HepG2 (cell line): ENCODE data around the gene CAMK2G. TPM values are rescaled to one million over a fixed set of nuclear protein-coding genes. Genes with fewer than 3 reads are reported as not detected.
A peak's percentile ranks its signal among the peaks of the same experiment; 100 is the strongest.

Experiments
- ADNP ChIP-seq: sonication (generic); formaldehyde crosslinking; IDR thresholded peaks from 2 replicates; pipeline ENCODE4 v1.4.0; 2020; ENCODE audit warnings: missing genetic modification reagents
- FOXK1 ChIP-seq: sonication (generic); formaldehyde crosslinking; IDR thresholded peaks from 2 replicates; pipeline ENCODE4 v1.4.0; 2020; ENCODE audit warnings: low read depth, missing genetic modification reagents, borderline replicate concordance
- GATAD2A ChIP-seq: IDR thresholded peaks from 2 replicates; pipeline ENCODE4 v1.6.1; 2016
- KLF12 ChIP-seq: sonication (generic); formaldehyde crosslinking; IDR thresholded peaks from 2 replicates; pipeline ENCODE4 v1.4.0; 2020; ENCODE audit warnings: missing genetic modification reagents, borderline replicate concordance
- RELA ChIP-seq: sonication (generic); formaldehyde crosslinking; IDR thresholded peaks from 2 replicates; pipeline ENCODE4 v1.4.0; 2020; ENCODE audit warnings: missing genetic modification reagents
- TAF15 ChIP-seq: fragments of 200-400 bp; formaldehyde crosslinking; IDR thresholded peaks from one replicate; pipeline ENCODE4 v1.6.1; 2018; ENCODE audit warnings: mild to moderate bottlenecking, low read depth, low read length; ENCODE audit not compliant: poor library complexity, severe bottlenecking
- ZBTB7B ChIP-seq: sonication (generic); formaldehyde crosslinking; IDR thresholded peaks from 2 replicates; pipeline ENCODE4 v1.4.0; 2020; ENCODE audit warnings: missing genetic modification reagents
- ZNF251 ChIP-seq: sonication (generic); formaldehyde crosslinking; IDR thresholded peaks from 2 replicates; pipeline ENCODE4 v1.9.0; 2021; ENCODE audit warnings: mild to moderate bottlenecking, missing genetic modification reagents
- ZNF496 ChIP-seq: sonication (generic); formaldehyde crosslinking; IDR thresholded peaks from 2 replicates; pipeline ENCODE4 v1.8.1; 2023; ENCODE audit warnings: mild to moderate bottlenecking, moderate library complexity, missing genetic modification reagents; ENCODE audit not compliant: insufficient replicate concordance
- ZNF792 ChIP-seq: IDR thresholded peaks from 2 replicates; pipeline ENCODE4 v1.6.1; 2016
- polyA plus RNA-seq, 8 experiments: library from polyadenylated mRNA; depleted of rRNA in 3 of 8; stranded (reverse) in 7 of 8; unstranded in 1 of 8; fragments of >200 nt; fragmentation: Illumina TruSeq in 4 of 8; extraction: Trizol in 4 of 8; gene quantifications; 2 replicates each; pipeline versions ENCODE4 v1.2.1 to v1.2.3, GENCODE V29; 2011 to 2016; ENCODE audit warnings: low read depth in 4 of 8, missing spikeins in 1 of 8, mixed read lengths in 1 of 8; ENCODE audit not compliant: insufficient read depth in 1 of 8
- total RNA-seq, 5 experiments: library from RNA; depleted of rRNA; stranded (reverse); fragments of >200 nt; fragmentation: Illumina TruSeq; extraction: Trizol; gene quantifications; 2 replicates each; pipeline ENCODE4 v1.2.3, GENCODE V29; 2016; ENCODE audit warnings: low read depth in 1 of 5
- TF ChIP-seq, protein P1 (sequence below): sonication (generic); formaldehyde crosslinking; IDR thresholded peaks from 2 replicates; pipeline ENCODE4 v1.5.1; 2020; ENCODE audit warnings: missing genetic modification reagents, mild to moderate bottlenecking, borderline replicate concordance
- TF ChIP-seq, protein P2 (sequence below): sonication (generic); formaldehyde crosslinking; IDR thresholded peaks from 2 replicates; pipeline ENCODE4 v1.8.0; 2022; ENCODE audit warnings: low read depth, missing genetic modification reagents
- TF ChIP-seq, protein P3 (sequence below), 2 experiments: sonication (generic) in 1 of 2; formaldehyde crosslinking in 1 of 2; IDR thresholded peaks; 2 replicates each; pipeline versions ENCODE4 v1.6.1 to v1.9.0; 2014 to 2022; ENCODE audit warnings: antibody characterized with exemption in 1 of 2, borderline replicate concordance in 1 of 2, inconsistent platforms in 1 of 2, low read depth in 1 of 2, missing genetic modification reagents in 1 of 2
- TF ChIP-seq, protein P4 (sequence below): sonication (generic); formaldehyde crosslinking; IDR thresholded peaks from 2 replicates; pipeline ENCODE4 v1.4.0; 2020; ENCODE audit warnings: missing genetic modification reagents, borderline replicate concordance
- TF ChIP-seq, protein P5 (sequence below): fragments of 450-650 bp; IDR thresholded peaks from 2 replicates; pipeline ENCODE4 v1.6.1; 2017
- TF ChIP-seq, protein P6 (sequence below): sonication (generic); formaldehyde crosslinking; IDR thresholded peaks from 2 replicates; pipeline ENCODE4 v1.8.0; 2023; ENCODE audit warnings: mild to moderate bottlenecking, missing genetic modification reagents

The CAMK2G gene
- total and polyA plus RNA-seq, 2 of the 13 experiments (the other 11 are each of a cell fraction or from before 2014, with no cell fraction given): 15.9 to 18.8 TPM

DNA sequence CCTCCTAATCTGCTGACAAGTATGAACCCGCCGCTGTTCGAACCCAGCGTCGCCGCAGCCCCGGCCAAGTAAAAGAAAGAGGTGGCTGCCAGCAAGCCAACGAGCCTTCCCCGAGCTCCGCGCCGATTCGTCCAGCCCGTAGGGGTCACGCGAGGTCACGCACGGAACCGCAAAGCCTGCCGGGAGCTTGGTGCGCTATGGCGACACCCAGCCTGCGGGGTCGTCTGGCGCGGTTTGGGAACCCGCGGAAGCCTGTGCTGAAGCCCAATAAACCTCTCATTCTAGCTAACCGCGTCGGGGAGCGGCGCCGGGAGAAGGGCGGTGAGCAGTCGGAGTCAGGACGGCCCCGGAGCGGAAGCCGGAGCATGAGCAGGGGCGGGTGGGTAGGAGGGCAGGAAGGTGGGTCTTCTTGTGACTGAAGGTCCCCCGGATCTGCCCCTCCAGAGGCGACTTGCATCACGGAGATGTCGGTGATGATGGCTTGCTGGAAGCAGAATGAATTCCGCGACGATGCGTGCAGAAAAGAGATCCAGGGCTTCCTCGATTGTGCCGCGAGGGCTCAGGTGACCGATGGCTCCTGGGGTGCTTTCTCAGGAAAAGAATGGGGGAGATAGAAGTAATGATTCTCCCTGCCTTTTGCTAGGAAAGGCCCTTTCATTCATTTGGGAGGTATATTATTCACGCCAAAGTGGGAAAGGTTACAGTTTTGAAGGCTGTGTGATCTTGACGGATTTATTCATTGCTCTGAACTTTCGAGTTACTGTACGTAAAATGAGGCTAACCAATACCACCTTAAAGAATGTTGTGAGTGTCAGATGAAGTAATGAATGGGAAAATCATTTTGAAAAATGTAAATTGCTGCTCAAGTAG, 92.2 kb downstream of the CAMK2G start, which contains the start of gene CHCHD1 (continued):
- TF ChIP-seq, protein P1, sequence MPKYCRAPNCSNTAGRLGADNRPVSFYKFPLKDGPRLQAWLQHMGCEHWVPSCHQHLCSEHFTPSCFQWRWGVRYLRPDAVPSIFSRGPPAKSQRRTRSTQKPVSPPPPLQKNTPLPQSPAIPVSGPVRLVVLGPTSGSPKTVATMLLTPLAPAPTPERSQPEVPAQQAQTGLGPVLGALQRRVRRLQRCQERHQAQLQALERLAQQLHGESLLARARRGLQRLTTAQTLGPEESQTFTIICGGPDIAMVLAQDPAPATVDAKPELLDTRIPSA: no peak
- TF ChIP-seq, protein P2, sequence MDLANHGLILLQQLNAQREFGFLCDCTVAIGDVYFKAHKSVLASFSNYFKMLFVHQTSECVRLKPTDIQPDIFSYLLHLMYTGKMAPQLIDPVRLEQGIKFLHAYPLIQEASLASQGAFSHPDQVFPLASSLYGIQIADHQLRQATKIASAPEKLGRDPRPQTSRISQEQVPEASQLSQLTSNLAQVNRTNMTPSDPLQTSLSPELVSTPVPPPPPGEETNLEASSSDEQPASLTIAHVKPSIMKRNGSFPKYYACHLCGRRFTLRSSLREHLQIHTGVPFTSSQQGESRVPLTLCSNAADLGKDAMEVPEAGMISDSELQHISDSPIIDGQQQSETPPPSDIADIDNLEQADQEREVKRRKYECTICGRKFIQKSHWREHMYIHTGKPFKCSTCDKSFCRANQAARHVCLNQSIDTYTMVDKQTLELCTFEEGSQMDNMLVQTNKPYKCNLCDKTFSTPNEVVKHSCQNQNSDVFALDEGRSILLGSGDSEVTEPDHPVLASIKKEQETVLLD (CRISPR knock-in tag): 0 out of 2 replicates have a peak, but pooled peaks have one; percentile 21
- no peak for TF ChIP-seq RELA (CRISPR knock-in tag)
- peak; percentile 77; the same call in 1 of the 2 replicates for TF ChIP-seq ZBTB7B (CRISPR knock-in tag)
- TF ChIP-seq KLF12: no peak
- TF ChIP-seq, protein P3, sequence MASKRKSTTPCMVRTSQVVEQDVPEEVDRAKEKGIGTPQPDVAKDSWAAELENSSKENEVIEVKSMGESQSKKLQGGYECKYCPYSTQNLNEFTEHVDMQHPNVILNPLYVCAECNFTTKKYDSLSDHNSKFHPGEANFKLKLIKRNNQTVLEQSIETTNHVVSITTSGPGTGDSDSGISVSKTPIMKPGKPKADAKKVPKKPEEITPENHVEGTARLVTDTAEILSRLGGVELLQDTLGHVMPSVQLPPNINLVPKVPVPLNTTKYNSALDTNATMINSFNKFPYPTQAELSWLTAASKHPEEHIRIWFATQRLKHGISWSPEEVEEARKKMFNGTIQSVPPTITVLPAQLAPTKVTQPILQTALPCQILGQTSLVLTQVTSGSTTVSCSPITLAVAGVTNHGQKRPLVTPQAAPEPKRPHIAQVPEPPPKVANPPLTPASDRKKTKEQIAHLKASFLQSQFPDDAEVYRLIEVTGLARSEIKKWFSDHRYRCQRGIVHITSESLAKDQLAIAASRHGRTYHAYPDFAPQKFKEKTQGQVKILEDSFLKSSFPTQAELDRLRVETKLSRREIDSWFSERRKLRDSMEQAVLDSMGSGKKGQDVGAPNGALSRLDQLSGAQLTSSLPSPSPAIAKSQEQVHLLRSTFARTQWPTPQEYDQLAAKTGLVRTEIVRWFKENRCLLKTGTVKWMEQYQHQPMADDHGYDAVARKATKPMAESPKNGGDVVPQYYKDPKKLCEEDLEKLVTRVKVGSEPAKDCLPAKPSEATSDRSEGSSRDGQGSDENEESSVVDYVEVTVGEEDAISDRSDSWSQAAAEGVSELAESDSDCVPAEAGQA (IDR thresholded peaks at IDR 0.05; ENCODE audit: low read depth): no peak
- TF ChIP-seq, protein P3 (CRISPR knock-in tag; IDR thresholded peaks at IDR 0.05; ENCODE audit: borderline replicate concordance): no peak
- peak; percentile 48 for TF ChIP-seq GATAD2A (CRISPR knock-in tag)
- TF ChIP-seq ZNF496 (CRISPR knock-in tag): no peak
- TF ChIP-seq, protein P4, sequence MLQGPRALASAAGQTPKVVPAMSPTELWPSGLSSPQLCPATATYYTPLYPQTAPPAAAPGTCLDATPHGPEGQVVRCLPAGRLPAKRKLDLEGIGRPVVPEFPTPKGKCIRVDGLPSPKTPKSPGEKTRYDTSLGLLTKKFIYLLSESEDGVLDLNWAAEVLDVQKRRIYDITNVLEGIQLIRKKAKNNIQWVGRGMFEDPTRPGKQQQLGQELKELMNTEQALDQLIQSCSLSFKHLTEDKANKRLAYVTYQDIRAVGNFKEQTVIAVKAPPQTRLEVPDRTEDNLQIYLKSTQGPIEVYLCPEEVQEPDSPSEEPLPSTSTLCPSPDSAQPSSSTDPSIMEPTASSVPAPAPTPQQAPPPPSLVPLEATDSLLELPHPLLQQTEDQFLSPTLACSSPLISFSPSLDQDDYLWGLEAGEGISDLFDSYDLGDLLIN (CRISPR knock-in tag): peak; percentile 91; the same call in 1 of the 2 replicates
- TF ChIP-seq ZNF251 (CRISPR knock-in tag): no peak
- TF ChIP-seq FOXK1 (CRISPR knock-in tag): peak; percentile 74; the same call in 1 of the 2 replicates
- no peak for TF ChIP-seq ADNP (CRISPR knock-in tag)
- TF ChIP-seq, protein P5, sequence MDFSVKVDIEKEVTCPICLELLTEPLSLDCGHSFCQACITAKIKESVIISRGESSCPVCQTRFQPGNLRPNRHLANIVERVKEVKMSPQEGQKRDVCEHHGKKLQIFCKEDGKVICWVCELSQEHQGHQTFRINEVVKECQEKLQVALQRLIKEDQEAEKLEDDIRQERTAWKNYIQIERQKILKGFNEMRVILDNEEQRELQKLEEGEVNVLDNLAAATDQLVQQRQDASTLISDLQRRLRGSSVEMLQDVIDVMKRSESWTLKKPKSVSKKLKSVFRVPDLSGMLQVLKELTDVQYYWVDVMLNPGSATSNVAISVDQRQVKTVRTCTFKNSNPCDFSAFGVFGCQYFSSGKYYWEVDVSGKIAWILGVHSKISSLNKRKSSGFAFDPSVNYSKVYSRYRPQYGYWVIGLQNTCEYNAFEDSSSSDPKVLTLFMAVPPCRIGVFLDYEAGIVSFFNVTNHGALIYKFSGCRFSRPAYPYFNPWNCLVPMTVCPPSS: no peak
- TF ChIP-seq TAF15: peak; percentile 80
- TF ChIP-seq, protein P6, sequence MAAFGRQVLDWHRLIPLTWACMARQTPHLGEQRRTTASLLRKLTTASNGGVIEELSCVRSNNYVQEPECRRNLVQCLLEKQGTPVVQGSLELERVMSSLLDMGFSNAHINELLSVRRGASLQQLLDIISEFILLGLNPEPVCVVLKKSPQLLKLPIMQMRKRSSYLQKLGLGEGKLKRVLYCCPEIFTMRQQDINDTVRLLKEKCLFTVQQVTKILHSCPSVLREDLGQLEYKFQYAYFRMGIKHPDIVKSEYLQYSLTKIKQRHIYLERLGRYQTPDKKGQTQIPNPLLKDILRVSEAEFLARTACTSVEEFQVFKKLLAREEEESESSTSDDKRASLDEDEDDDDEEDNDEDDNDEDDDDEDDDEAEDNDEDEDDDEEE (CRISPR knock-in tag): no peak
- TF ChIP-seq ZNF792 (CRISPR knock-in tag): no peak; the same call in 1 of the 2 replicates
